ENCODE data around the gene ANKRD28. TPM values are rescaled to one million over a fixed set of nuclear protein-coding genes. Genes with fewer than 3 reads are reported as not detected.

Gene ANKRD28
- total RNA-seq, 3 donors from 2014 or later: 80.8 to 99.2 (median 89.8) TPM

- no peak for TF ChIP-seq POLR2AphosphoS5 (IDR thresholded peaks at IDR 0.05)
- no peak for TF ChIP-seq POLR2A (IDR thresholded peaks at IDR 0.05)
- TF ChIP-seq, protein P1, sequence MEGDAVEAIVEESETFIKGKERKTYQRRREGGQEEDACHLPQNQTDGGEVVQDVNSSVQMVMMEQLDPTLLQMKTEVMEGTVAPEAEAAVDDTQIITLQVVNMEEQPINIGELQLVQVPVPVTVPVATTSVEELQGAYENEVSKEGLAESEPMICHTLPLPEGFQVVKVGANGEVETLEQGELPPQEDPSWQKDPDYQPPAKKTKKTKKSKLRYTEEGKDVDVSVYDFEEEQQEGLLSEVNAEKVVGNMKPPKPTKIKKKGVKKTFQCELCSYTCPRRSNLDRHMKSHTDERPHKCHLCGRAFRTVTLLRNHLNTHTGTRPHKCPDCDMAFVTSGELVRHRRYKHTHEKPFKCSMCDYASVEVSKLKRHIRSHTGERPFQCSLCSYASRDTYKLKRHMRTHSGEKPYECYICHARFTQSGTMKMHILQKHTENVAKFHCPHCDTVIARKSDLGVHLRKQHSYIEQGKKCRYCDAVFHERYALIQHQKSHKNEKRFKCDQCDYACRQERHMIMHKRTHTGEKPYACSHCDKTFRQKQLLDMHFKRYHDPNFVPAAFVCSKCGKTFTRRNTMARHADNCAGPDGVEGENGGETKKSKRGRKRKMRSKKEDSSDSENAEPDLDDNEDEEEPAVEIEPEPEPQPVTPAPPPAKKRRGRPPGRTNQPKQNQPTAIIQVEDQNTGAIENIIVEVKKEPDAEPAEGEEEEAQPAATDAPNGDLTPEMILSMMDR (IDR thresholded peaks at IDR 0.05): no peak
- H3K36me3 ChIP-seq: no peaks in the 10 kb centered on the region
- H3K4me3 ChIP-seq: no peak overlapping the region
- DNase-seq (ENCODE audit: low spot score in 2 of 2): no peak
- no peaks in the 10 kb centered on the region for H3K27me3 ChIP-seq
- intact Hi-C loops (cut with DNase I; ENCODE audit: low total_unique reads): no loop called here
- no peaks in the 10 kb centered on the region for H3K4me1 ChIP-seq
- no peaks in the 10 kb centered on the region for H3K9me3 ChIP-seq
- H3K27ac ChIP-seq: no peak overlapping the region
Measured at GRCh38 chr3:15649341-15649740, 148.4 kb downstream of the ANKRD28 start.

- Histone ChIP-seq H3K27ac (peak overlapping the region; percentile 66 to 89), H3K27me3 (no peaks in the 10 kb centered on the region), H3K4me1 (no peaks in the 10 kb centered on the region), H3K36me3 (no peaks in the 10 kb centered on the region), H3K9me3 (no peaks in the 10 kb centered on the region), H3K4me3 (no peak overlapping the region)
- TF ChIP-seq POLR2AphosphoS5 (IDR thresholded peaks at IDR 0.05): peak in 1 of 3 donors; percentile 19
- TF ChIP-seq, protein P1 (IDR thresholded peaks at IDR 0.05): no peak
- DNase-seq (ENCODE audit: low spot score in 2 of 2): no peak
- intact Hi-C loops (cut with DNase I; ENCODE audit: low total_unique reads): no loop called here
Measured at GRCh38 chr3:15647611-15648167, 150.1 kb downstream of the ANKRD28 start.

GRCh38 chr3:15646851-15647511, 150.8 kb downstream of the ANKRD28 start:
- peak overlapping the region in 1 of 3 donors; percentile 23 for H3K4me3 ChIP-seq
- intact Hi-C loops (cut with DNase I; ENCODE audit: low total_unique reads): no loop called here
- peak overlapping the region; percentile 26 to 89 for H3K27ac ChIP-seq

GRCh38 chr3:15645740-15646501, 151.9 kb downstream of the ANKRD28 start:
- Histone ChIP-seq H3K27ac (peak overlapping the region in 1 of 2 donors; percentile 39), H3K27me3 (no peaks in the 10 kb centered on the region), H3K36me3 (no peaks in the 10 kb centered on the region), H3K4me1 (no peaks in the 10 kb centered on the region), H3K4me3 (no peak overlapping the region), H3K9me3 (no peaks in the 10 kb centered on the region)
- no peak for DNase-seq (ENCODE audit: low spot score in 2 of 2)
- TF ChIP-seq POLR2A (IDR thresholded peaks at IDR 0.05): no peak
- TF ChIP-seq, protein P1 (IDR thresholded peaks at IDR 0.05): no peak
- TF ChIP-seq POLR2AphosphoS5 (IDR thresholded peaks at IDR 0.05): no peak
- intact Hi-C loops (cut with DNase I; ENCODE audit: low total_unique reads): no loop called here

More at GRCh38 chr3:15646851-15647511, 150.8 kb downstream of the ANKRD28 start:
- Histone ChIP-seq H3K27me3 (no peaks in the 10 kb centered on the region), H3K4me1 (no peaks in the 10 kb centered on the region), H3K36me3 (no peaks in the 10 kb centered on the region), H3K9me3 (no peaks in the 10 kb centered on the region)
- DNase-seq (ENCODE audit: low spot score in 2 of 2): peak in 1 of 2 donors; percentile 51
- TF ChIP-seq POLR2A (IDR thresholded peaks at IDR 0.05): no peak
- TF ChIP-seq, protein P1 (IDR thresholded peaks at IDR 0.05): no peak
- no peak for TF ChIP-seq POLR2AphosphoS5 (IDR thresholded peaks at IDR 0.05)

- Histone ChIP-seq H3K27ac (no peak overlapping the region), H3K9me3 (no peaks in the 10 kb centered on the region), H3K4me3 (no peak overlapping the region), H3K36me3 (no peaks in the 10 kb centered on the region), H3K4me1 (no peaks in the 10 kb centered on the region), H3K27me3 (no peaks in the 10 kb centered on the region)
- no peak for DNase-seq (ENCODE audit: low spot score in 2 of 2)
- no peak for TF ChIP-seq POLR2AphosphoS5 (IDR thresholded peaks at IDR 0.05)
- TF ChIP-seq, protein P1 (IDR thresholded peaks at IDR 0.05): no peak
- intact Hi-C loops (cut with DNase I; ENCODE audit: low total_unique reads): no loop called here
Measured at GRCh38 chr3:15645246-15645645, 152.5 kb downstream of the ANKRD28 start.

All from breast epithelium (tissue), 4 donors.